ENCODE data around the gene SPAG16.

DNA sequence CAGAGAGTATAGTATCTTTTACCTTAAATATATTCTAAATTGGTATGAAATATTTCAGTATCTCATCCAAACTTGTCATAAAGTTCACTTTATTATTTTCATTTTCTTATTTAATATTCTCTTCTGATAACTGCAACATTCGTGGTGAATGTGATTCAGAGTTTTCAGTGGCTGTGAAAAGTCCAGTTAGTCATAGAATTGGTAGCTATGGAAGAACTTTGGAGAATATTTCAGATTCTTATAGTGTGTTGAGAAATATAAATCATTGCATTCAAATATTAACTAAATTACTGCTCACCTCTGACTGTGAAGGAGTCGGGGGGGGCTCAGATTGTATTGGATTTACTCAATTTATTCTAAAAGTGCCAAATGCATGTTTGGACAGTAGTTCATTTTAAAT, 948.0 kb downstream of the SPAG16 start:
- TF ChIP-seq, protein P1, sequence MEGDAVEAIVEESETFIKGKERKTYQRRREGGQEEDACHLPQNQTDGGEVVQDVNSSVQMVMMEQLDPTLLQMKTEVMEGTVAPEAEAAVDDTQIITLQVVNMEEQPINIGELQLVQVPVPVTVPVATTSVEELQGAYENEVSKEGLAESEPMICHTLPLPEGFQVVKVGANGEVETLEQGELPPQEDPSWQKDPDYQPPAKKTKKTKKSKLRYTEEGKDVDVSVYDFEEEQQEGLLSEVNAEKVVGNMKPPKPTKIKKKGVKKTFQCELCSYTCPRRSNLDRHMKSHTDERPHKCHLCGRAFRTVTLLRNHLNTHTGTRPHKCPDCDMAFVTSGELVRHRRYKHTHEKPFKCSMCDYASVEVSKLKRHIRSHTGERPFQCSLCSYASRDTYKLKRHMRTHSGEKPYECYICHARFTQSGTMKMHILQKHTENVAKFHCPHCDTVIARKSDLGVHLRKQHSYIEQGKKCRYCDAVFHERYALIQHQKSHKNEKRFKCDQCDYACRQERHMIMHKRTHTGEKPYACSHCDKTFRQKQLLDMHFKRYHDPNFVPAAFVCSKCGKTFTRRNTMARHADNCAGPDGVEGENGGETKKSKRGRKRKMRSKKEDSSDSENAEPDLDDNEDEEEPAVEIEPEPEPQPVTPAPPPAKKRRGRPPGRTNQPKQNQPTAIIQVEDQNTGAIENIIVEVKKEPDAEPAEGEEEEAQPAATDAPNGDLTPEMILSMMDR (IDR thresholded peaks at IDR 0.05) = no peak
- TF ChIP-seq ZFX (IDR thresholded peaks at IDR 0.05; ENCODE audit: borderline replicate concordance) = no peak

Measured in 22Rv1 (cell line).